HL-60/S4 (cell line): ENCODE measurements around the gene PPFIBP1.
"Not testable (repeated sequence)": the region's sequence is repeated elsewhere in the genome, so short reads cannot be mapped to it uniquely, and the experiment has no call there.

Source experiments
- in situ Hi-C: fragments of 300-500 bp; cut with MboI; formaldehyde crosslinking; loops from 2 replicates; pipeline ENCODE4 v1.14.3; 2022; ENCODE audit warnings: low sequenced_read_pairs

PPFIBP1 gene

GRCh38 chr12:27651201-27651600 is 127.2 kb downstream of the PPFIBP1 start:
- in situ Hi-C loops, result no loop called here

- in situ Hi-C loops, result no loop called here
Observed at GRCh38 chr12:27652174-27652763, 128.3 kb downstream of the PPFIBP1 start.

GRCh38 chr12:27653661-27654060 is 129.7 kb downstream of the PPFIBP1 start:
- in situ Hi-C loops, result no loop called here

GRCh38 chr12:27655476-27655875 is 131.5 kb downstream of the PPFIBP1 start:
- in situ Hi-C loops, result not testable (repeated sequence)

GRCh38 chr12:27657296-27657695 is 133.3 kb downstream of the PPFIBP1 start:
- in situ Hi-C loops, result no loop called here

GRCh38 chr12:27665704-27666103 is 141.7 kb downstream of the PPFIBP1 start:
- in situ Hi-C loops, result no loop called here

GRCh38 chr12:27666510-27666909 is 142.5 kb downstream of the PPFIBP1 start:
- in situ Hi-C loops, result no loop called here

- in situ Hi-C loops, result no loop called here
Observed at GRCh38 chr12:27667540-27667939, 143.5 kb downstream of the PPFIBP1 start.

- in situ Hi-C loops, result no loop called here
Observed at GRCh38 chr12:27672051-27672450, 148.0 kb downstream of the PPFIBP1 start.

GRCh38 chr12:27672643-27673042 is 148.6 kb downstream of the PPFIBP1 start:
- in situ Hi-C loops, result no loop called here

- in situ Hi-C loops, result no loop called here
Observed at GRCh38 chr12:27673101-27673718, 149.2 kb downstream of the PPFIBP1 start.

GRCh38 chr12:27674989-27675388 is 151.0 kb downstream of the PPFIBP1 start:
- in situ Hi-C loops, result no loop called here

GRCh38 chr12:27680619-27681018 is 156.6 kb downstream of the PPFIBP1 start:
- in situ Hi-C loops, result no loop called here

GRCh38 chr12:27682534-27682933 is 158.5 kb downstream of the PPFIBP1 start:
- in situ Hi-C loops, result no loop called here

GRCh38 chr12:27685274-27685673 is 161.3 kb downstream of the PPFIBP1 start:
- in situ Hi-C loops, result no loop called here

- in situ Hi-C loops, result no loop called here
Observed at GRCh38 chr12:27686147-27686546, 162.1 kb downstream of the PPFIBP1 start.

GRCh38 chr12:27688671-27689070 is 164.7 kb downstream of the PPFIBP1 start:
- in situ Hi-C loops, result no loop called here

- in situ Hi-C loops, result no loop called here
Observed at GRCh38 chr12:27689558-27690180, 165.7 kb downstream of the PPFIBP1 start.

- in situ Hi-C loops, result no loop called here
Observed at GRCh38 chr12:27693403-27693802, 169.4 kb downstream of the PPFIBP1 start.

- in situ Hi-C loops, result no loop called here
Observed at GRCh38 chr12:27695556-27696292, 171.7 kb downstream of the PPFIBP1 start.

- in situ Hi-C loops, result no loop called here
Observed at GRCh38 chr12:27696293-27696652, 172.3 kb downstream of the PPFIBP1 start, which contains the start of gene REP15. TSS of gene REP15 (plus strand) at chr12:27696447. CDS start at chr12:27696563, 116 bp downstream.
